Tibial nerve (tissue), 4 donors: ENCODE measurements around the gene LTBP2. TPM values are rescaled to one million over a fixed set of nuclear protein-coding genes. Genes with fewer than 3 reads are reported as not detected.

Source experiments
- DNase-seq, 2 donors: peaks; one replicate each; pipeline ENCODE4 v3.0.0-alpha.2; 2019; ENCODE audit warnings: low spot score in 2 of 2
- H3K27ac ChIP-seq, 4 donors: fragments of 200-600 bp; sonication (generic) in 3 of 4; one replicate each; pipeline ENCODE4 v1.5.1; 2017 to 2019; ENCODE audit warnings: mild to moderate bottlenecking in 1 of 4
- H3K27me3 ChIP-seq, 2 donors: fragments of 200-600 bp; sonication (generic) in 1 of 2; one replicate each; pipeline versions ENCODE4 v1.5.1 to v1.6.0; 2017 to 2019
- H3K36me3 ChIP-seq, 3 donors: fragments of 200-600 bp; sonication (generic); one replicate each; pipeline ENCODE4 v1.5.1; 2018 to 2019
- H3K4me1 ChIP-seq, 4 donors: fragments of 200-600 bp; sonication (generic) in 3 of 4; one replicate each; pipeline ENCODE4 v1.5.1; 2017 to 2019
- H3K4me3 ChIP-seq, 4 donors: fragments of 200-600 bp; sonication (generic) in 3 of 4; one replicate each; pipeline ENCODE4 v1.5.1; 2017 to 2019; ENCODE audit warnings: mild to moderate bottlenecking in 1 of 4, moderate library complexity in 1 of 4
- H3K9me3 ChIP-seq, 4 donors: fragments of 200-600 bp; sonication (generic) in 3 of 4; one replicate each; pipeline ENCODE4 v1.5.1; 2017 to 2019
- EP300 ChIP-seq, 2 donors: sonication (generic); formaldehyde crosslinking; IDR thresholded peaks; one replicate each; pipeline ENCODE4 v1.6.1; 2017; ENCODE audit warnings: antibody characterized with exemption in 2 of 2, mild to moderate bottlenecking in 1 of 2
- POLR2A ChIP-seq, 2 donors: fragments of 450-650 bp; IDR thresholded peaks; one replicate each; pipeline ENCODE4 v1.6.1; 2017; ENCODE audit warnings: antibody characterized with exemption in 2 of 2, mild to moderate bottlenecking in 2 of 2, moderate library complexity in 2 of 2
- WGBS, 2 donors: methylation state at CpG; one replicate each; pipeline ENCODE4 v1.1.5; 2018; 5-methylcytosine and 5-hydroxymethylcytosine counted together
- total RNA-seq, 4 donors: library from RNA; depleted of rRNA; stranded (reverse); fragments of >200 nt; gene quantifications; one replicate each; pipeline ENCODE4 v1.1.0, GENCODE V29; 2016
- TF ChIP-seq, protein P1 (sequence below), 5 experiments: fragments of 200-600 bp in 3 of 5; fragments of 450-650 bp in 2 of 5; sonication (generic) in 3 of 5; IDR thresholded peaks; one replicate each; pipeline ENCODE4 v1.5.1; 2016 to 2019; ENCODE audit warnings: antibody characterized with exemption in 5 of 5, mild to moderate bottlenecking in 3 of 5, moderate library complexity in 2 of 5

LTBP2 gene
- total RNA-seq, 4 donors from 2014 or later: 67.1 to 276 (median 134) TPM

GRCh38 chr14:74605531-74606223 is 6.4 kb downstream of the LTBP2 start:
- peaks cover 0 to 49% (median 7%) of the 10 kb centered on the region in 4 donors for H3K4me1 ChIP-seq
- H3K9me3 ChIP-seq: no peaks in the 10 kb centered on the region
- TF ChIP-seq, protein P1, sequence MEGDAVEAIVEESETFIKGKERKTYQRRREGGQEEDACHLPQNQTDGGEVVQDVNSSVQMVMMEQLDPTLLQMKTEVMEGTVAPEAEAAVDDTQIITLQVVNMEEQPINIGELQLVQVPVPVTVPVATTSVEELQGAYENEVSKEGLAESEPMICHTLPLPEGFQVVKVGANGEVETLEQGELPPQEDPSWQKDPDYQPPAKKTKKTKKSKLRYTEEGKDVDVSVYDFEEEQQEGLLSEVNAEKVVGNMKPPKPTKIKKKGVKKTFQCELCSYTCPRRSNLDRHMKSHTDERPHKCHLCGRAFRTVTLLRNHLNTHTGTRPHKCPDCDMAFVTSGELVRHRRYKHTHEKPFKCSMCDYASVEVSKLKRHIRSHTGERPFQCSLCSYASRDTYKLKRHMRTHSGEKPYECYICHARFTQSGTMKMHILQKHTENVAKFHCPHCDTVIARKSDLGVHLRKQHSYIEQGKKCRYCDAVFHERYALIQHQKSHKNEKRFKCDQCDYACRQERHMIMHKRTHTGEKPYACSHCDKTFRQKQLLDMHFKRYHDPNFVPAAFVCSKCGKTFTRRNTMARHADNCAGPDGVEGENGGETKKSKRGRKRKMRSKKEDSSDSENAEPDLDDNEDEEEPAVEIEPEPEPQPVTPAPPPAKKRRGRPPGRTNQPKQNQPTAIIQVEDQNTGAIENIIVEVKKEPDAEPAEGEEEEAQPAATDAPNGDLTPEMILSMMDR (IDR thresholded peaks at IDR 0.05): no peak
- TF ChIP-seq EP300 (IDR thresholded peaks at IDR 0.05): no peak
- TF ChIP-seq POLR2A (IDR thresholded peaks at IDR 0.05): no peak
- H3K4me3 ChIP-seq: no peak overlapping the region
- DNase-seq: no peak
- H3K27me3 ChIP-seq: no peaks in the 10 kb centered on the region
- 69% methylated on average over 5 of the region's 5 CpGs; no CpG with 5 or more reads in 1 of the 2 donors for WGBS, 2 donors
- peak overlapping the region in 2 of 4 donors; percentile 31 to 35 for H3K27ac ChIP-seq
- H3K36me3 ChIP-seq: peaks cover 0 to 17% (median 0%) of the 10 kb centered on the region in 3 donors

DNA sequence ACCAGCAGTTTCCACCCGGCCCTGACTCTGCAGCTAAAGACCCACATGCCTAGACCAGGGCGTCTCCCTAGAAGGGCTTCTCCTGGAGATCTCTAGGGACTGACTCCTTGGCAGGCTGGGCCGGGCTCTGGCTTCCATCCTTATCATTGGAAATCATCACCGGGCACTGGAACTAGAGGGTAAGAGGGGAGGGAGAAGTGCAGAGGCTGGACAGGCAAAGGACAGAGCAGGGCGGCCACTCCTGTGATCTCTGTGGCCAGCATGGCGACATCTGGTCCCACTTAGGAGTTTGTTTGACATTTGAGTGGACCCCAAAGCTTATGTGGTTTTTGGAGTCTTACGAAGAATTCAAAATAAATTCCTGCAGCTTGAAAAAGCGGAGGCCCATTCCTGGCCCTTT is 7.1 kb downstream of the LTBP2 start:
- no peak overlapping the region for H3K4me3 ChIP-seq
- H3K27ac ChIP-seq: peak overlapping the region in 2 of 4 donors; percentile 31 to 35
- TF ChIP-seq EP300 (IDR thresholded peaks at IDR 0.05) (no peak), POLR2A (IDR thresholded peaks at IDR 0.05) (no peak)
- TF ChIP-seq, protein P1 (IDR thresholded peaks at IDR 0.05): no peak
- no peaks in the 10 kb centered on the region for H3K9me3 ChIP-seq
- WGBS, 2 donors: 64 to 73% methylated on average over 8 of the region's 8 CpGs
- no peak for DNase-seq
- peaks cover 0 to 17% (median 0%) of the 10 kb centered on the region in 3 donors for H3K36me3 ChIP-seq
- peaks cover 0 to 50% (median 8%) of the 10 kb centered on the region in 4 donors for H3K4me1 ChIP-seq
- H3K27me3 ChIP-seq: no peaks in the 10 kb centered on the region

- Histone ChIP-seq H3K27ac (no peak overlapping the region), H3K9me3 (no peaks in the 10 kb centered on the region), H3K27me3 (no peaks in the 10 kb centered on the region), H3K4me1 (peaks cover 0 to 50% (median 10%) of the 10 kb centered on the region in 4 donors), H3K4me3 (no peak overlapping the region), H3K36me3 (peaks cover 0 to 17% (median 0%) of the 10 kb centered on the region in 3 donors)
- WGBS, 2 donors: 81 to 82% methylated on average over 7 of the region's 7 CpGs
- TF ChIP-seq EP300 (IDR thresholded peaks at IDR 0.05): no peak
- TF ChIP-seq, protein P1 (IDR thresholded peaks at IDR 0.05): no peak
- no peak for TF ChIP-seq POLR2A (IDR thresholded peaks at IDR 0.05)
- no peak for DNase-seq
Observed at GRCh38 chr14:74604157-74604556, 7.9 kb downstream of the LTBP2 start.

- TF ChIP-seq EP300 (IDR thresholded peaks at IDR 0.05): no peak
- TF ChIP-seq POLR2A (IDR thresholded peaks at IDR 0.05): no peak
- TF ChIP-seq, protein P1 (IDR thresholded peaks at IDR 0.05): no peak
- Histone ChIP-seq H3K4me1 (peaks cover 0 to 56% (median 14%) of the 10 kb centered on the region in 4 donors), H3K36me3 (peaks cover 0 to 17% (median 0%) of the 10 kb centered on the region in 3 donors), H3K4me3 (no peak overlapping the region), H3K27ac (no peak overlapping the region), H3K27me3 (no peaks in the 10 kb centered on the region), H3K9me3 (no peaks in the 10 kb centered on the region)
- 83 to 87% methylated on average over 11 of the region's 11 CpGs for WGBS, 2 donors
- DNase-seq: no peak
Observed at GRCh38 chr14:74601982-74602381, 10.1 kb downstream of the LTBP2 start.

DNA sequence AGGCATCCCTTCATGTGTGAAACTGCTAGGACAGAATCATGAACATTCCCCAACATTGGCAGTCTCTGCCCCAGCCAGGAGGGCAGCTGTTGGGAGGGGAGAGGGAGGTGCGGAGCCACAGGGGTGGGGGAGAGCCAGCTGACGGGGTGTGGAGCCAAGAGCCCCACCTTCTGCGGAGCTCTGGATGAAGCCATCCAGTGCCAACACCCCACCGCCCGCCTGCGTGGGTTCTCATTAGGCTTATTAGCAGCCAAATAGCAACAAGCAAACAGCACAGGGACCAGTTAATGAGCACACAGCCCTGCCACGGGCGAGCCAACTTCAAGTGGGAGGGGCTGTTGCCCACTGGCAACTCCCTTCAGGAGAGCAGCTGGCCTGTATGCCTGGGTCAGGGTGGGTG is 12.1 kb downstream of the LTBP2 start:
- no peak for DNase-seq
- Histone ChIP-seq H3K9me3 (no peaks in the 10 kb centered on the region), H3K4me1 (peaks cover 0 to 60% (median 20%) of the 10 kb centered on the region in 4 donors), H3K27ac (peak overlapping the region; percentile 6 to 80 (median 52)), H3K27me3 (no peaks in the 10 kb centered on the region), H3K4me3 (no peak overlapping the region), H3K36me3 (peaks cover 0 to 17% (median 0%) of the 10 kb centered on the region in 3 donors)
- TF ChIP-seq, protein P1 (IDR thresholded peaks at IDR 0.05): no peak
- no peak for TF ChIP-seq EP300 (IDR thresholded peaks at IDR 0.05)
- no peak for TF ChIP-seq POLR2A (IDR thresholded peaks at IDR 0.05)
- 46 to 70% methylated on average over 8 of the region's 8 CpGs for WGBS, 2 donors
